Measurements from ENCODE around the gene TSPAN10.

- TF ChIP-seq CTCF (IDR thresholded peaks at IDR 0.05) = no peak
- no peak for TF ChIP-seq POLR2A (IDR thresholded peaks at IDR 0.05; ENCODE audit: low read depth)
- TF ChIP-seq EP300 (IDR thresholded peaks at IDR 0.05) = no peak
- TF ChIP-seq POLR2AphosphoS5 (IDR thresholded peaks at IDR 0.05) = no peak
These were observed 51.6 kb downstream of the TSPAN10 start for GRCh38 chr17:81688616-81689015.
